Stimulated activated CD4-positive, alpha-beta T cell treated with anti-CD3 and anti-CD28 coated beads, Interleukin-15, amount 100 ng/mL, for 1 hour (primary cell): ENCODE data around the gene FBXO34.
"Not testable (repeated sequence)": the region's sequence is repeated elsewhere in the genome, so short reads cannot be mapped to it uniquely, and the experiment has no call there.

Experiments used
- DNase-seq, 2 donors: peaks; one replicate each; pipeline ENCODE4 v3.0.0-alpha.2; 2020; ENCODE audit warnings: low read depth in 1 of 2, low spot score in 1 of 2

FBXO34 gene

DNA sequence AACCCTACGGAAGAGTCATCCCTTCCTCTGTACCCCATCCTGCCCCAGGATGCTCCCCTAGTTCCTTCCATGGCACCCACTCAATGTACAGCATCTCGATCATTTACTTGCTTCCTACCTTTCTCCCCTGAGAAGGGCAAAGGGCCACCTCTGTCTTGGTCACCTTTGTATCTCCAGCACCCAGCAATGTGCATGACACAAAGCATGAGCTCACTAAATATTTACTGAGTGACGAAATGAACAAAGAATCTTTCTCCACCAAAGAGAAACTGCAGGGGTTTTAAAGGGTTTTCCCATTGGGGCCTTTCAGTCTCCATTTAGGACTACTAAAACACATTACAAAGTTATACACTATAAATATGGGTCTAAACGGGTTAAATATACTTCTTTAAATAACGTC lies 109.8 kb downstream of the FBXO34 start:
- DNase-seq: no peak

DNA sequence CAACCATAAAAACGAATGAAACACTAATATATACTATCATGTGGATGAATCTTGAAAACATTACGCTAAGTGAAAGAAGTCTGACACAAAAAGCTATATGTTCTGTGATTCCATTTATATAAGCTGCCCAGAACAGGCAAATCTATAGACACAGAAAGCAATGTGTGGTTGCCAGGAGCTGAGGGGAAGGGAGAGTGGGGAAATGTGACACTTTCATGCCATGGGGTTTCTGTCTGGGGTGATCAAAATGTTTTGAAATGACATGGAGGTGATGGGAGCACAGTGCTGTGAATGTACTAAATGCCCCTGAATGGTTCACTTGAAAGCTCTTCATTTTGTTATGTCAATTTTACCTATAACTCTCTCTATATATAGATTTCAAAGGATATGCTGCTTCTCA lies 110.3 kb downstream of the FBXO34 start:
- no peak for DNase-seq

DNA sequence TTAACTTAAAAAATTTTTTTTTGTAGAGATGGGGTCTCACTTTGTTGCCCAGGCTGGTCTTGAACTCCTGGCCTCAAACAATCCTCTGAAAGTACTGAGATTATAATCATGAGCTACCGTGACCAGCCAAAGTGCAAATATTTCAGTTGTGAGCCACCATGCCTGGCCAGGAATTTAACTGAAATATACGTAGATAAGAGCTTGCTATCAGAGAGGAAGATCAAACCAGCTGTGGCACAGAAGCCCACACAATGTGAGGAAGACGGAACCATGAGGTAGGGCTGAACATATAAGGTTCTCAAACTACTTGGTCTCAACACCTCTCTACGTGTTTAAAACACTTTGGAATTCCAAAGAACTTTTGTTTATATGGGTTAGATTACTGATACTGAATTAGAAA lies 111.3 kb downstream of the FBXO34 start:
- no peak for DNase-seq

DNA sequence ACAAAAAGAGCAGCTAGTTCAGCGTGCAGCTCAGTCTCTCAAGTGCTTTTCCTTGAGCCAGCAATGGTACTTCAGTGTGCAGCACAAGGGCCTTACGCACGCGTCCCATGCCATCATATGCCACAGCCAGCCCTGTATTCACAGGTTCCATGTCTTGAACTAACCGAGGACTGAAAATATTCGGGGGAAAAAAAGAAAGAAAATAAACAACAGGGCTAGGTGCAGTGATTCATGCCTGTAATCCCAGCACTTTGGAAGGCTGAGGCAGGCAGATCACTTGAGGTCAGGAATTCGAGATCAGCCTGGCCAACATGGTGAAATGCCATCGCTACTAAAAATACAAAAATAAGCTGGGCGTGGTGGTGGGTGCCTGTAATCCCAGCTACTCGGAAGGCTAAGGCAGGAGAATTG lies 111.8 kb downstream of the FBXO34 start:
- not testable (repeated sequence) for DNase-seq

DNA sequence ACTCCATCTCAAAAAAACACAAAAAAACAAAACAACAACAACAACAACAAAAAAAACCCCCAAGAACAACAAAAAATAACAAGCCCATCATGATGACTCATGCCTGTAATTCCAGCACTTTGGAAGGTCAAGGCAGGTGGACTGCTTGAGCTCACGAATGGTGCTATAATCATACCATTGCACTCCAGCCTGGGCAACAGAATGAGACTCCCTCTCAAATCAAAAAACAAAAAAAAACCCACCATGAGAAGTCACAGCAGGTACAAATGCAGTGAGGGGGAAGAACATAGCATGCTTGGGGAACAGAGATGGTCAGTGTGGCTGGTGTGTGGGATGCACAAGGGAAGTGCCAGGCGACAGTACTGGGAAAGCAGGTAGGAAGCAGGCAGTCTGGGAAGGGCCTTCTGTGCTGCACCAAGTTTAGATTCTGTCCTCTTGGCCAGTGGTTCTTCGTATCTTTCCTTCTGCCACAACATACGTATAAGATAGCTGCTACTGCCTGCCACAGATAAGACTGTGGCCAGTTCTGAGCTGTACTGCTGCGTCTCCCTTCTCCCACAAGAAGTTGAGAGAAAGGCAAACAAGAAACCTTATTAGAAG lies 112.4 kb downstream of the FBXO34 start:
- DNase-seq: no peak

DNA sequence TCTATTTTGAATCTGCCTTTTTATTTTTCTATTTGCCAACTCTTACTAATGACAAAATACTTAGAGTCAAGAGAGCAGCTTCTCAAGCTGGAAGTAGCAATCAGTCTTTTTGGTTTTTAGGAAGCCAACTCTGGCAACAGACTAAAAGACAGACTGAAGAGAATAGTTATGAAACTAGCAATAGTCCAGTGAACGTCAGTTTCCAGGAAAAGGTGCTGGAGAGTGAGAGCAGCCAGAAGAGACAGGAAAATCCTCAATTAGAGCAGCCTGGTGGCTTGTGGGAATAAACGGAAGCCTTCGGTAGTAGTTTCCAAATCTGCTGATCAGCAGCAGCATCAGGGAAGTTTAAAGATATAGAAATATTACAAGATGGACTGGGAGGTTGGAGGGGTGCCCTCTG lies 113.3 kb downstream of the FBXO34 start:
- no peak for DNase-seq

DNA sequence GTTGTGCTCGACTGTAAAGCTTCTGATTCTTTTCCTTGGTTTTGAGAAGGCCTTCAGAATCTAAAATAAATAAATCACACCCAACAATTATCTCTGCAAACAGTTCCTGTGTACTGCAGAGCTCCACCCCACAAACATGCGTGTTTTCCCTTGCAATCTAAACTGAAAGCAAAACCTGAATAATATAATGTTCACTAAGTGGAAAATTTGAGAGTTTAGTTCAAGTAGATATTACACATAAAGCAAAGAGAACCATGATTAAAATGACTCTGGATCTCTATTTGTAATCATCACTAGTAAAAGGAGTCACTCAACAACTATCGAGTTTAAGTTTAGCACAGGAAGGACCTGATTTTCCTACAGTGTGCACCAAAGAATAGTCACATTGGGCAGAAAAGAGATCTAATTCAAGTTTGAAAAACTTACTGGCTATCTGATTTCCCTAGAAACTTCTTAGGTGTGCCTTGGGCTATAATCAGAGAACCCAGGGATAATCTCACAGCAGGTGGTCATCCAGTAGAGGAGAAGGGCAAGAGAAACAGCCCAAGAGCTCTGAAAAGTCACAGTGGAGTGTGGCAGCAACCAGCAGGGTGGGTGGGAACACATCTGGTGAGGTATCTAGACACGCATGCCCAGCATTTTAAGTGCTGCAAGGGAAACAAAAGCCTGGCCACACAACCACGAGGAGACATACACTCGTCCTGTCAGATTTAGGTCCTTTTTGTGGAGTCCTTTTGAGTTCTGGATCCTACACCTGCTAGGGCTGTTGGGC lies 115.0 kb downstream of the FBXO34 start:
- no peak for DNase-seq

DNA sequence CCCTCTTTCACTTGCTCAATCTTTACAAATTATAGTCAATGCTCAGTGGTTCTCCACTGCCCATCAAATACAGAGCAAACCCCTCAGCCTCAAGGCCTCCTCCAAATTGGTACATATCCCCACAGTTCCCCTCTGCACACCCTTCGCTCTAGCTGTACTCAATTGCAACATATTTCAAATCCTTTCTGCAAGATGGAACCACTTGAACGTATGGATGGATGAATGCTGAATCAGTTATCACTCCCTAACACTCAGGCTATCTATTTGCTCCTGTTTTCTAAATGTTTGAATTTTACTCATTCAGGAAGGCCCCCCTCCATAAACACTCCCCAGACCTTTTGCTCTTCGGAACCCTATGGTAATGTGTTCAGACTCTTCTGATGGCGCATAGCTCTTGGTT lies 115.9 kb downstream of the FBXO34 start:
- DNase-seq: no peak

DNA sequence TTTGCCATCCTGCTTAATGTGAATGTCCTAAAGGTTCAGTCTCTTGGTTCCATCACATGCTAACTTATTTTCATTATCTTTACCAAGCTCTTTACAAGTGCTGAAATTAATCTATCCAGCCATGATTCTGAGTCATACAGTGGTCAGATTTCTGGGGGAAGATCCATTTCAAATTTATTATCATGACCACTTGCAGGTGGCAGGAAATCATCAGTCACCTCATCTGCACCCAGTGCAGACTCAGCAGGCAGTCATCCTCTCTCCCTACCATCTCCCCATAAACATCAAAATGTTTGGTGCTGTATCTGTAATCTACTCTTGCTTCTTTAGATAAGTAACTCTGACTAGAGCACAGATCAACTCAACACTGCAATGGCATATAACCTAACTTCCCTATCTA lies 116.9 kb downstream of the FBXO34 start:
- no peak for DNase-seq

DNA sequence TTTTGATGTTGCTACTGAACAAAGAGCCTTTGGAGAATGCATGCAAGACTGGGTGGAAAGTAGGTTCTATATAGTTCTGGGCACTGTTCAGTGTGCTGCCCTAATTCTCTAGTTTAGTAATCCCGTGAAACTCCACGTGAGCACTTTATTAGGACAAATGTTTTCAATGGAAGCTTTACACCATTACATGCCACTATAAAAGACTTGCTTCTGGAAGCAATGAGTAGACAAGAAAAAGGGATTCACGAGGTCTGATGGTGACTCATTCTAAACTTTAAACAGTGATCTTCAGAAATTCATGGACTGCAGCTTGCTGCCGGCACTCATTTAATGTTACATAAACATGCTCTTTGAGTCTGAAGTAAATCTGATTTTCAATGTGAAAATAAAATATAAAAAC lies 118.1 kb downstream of the FBXO34 start:
- no peak for DNase-seq

DNA sequence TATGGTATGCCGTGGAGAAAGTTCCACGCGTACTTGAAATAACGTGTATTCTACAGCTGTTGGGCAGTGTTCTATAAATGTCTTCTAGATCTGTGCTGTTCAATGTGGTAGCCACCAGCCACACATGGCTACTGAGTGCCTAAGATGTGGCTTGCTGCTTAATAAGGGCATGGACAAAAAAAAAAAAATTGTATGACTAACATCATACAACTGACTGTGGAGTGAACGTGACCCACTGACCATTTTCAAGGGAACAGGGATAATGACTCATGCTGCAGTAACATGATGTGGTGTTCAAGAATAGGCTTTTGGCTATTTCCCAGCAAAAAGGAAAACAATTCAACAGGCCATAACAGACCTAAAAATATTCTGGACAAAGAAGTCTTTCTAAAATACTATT lies 127.5 kb downstream of the FBXO34 start:
- no peak for DNase-seq

DNA sequence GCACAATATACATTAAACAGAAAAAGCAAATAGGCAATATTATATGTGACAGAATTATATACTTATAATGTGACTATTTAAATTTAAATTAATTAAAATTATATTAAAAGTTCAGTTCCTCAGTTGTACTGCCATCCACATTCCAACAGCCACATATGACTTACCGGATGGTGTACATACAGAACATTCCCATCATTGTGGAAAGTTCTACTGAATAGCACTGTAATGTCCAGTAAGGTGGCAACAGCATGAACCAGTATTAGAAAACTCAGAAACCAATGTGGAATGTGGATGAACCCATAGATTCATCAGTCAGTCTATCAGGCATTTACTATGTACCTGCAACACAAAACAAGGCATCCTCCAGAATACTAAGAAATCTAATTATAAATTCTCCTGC lies 128.0 kb downstream of the FBXO34 start:
- DNase-seq: no peak

DNA sequence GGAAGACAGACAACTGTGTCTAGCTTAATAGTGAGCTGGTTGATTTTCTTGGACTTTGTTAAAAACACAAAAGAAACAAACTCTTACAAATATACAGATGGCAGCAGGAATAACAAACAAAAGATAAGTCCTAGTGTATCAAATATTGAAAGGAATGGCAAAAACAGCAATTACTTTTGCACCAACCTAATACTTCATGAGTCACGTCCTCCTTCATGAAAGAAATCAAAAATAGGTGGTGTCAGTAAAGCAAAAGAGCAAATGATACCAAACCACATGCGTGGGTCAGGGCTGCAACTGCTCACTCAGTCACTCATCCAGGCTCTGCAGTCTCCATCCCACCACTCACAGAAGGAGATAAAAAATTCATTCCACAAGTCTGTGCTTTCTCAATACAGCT lies 128.6 kb downstream of the FBXO34 start:
- DNase-seq: no peak

DNA sequence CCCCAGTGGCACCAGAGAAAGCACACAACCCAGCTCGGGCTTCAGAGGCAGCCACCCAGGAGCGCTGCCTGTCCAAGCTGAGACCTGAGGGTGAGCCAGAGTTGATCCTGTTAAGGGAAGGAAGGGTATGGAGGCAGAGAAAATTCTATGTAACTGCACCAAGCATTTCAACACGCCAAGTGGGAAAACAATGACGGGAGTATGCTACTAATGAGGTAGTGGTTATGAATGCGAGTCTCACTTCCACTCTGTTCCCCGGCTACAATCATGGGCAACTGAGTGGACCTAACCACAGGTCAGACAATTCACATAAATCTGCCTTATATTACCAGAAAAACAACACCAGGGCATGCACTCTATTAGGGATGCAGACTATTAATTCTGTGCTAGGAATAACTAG lies 130.5 kb downstream of the FBXO34 start:
- DNase-seq: no peak
